Trophoblast cell (in vitro differentiated cells and primary cell): ENCODE data around the gene CARM1.

Experiments
- DNase-seq, 2 donors: peaks; one replicate each; pipeline ENCODE4 v3.0.0-alpha.2; 2016
- H2AFZ ChIP-seq: 2 replicates; pipeline ENCODE4 v1.6.1; 2013; ENCODE audit warnings: low read length, moderate library complexity, mild to moderate bottlenecking; ENCODE audit not compliant: insufficient read depth, poor library complexity
- H2AK5ac ChIP-seq: 2 replicates; pipeline ENCODE4 v1.6.1; 2013; ENCODE audit warnings: mild to moderate bottlenecking, low read length
- H2BK120ac ChIP-seq: 2 replicates; pipeline ENCODE4 v1.6.1; 2013; ENCODE audit warnings: low read length, mild to moderate bottlenecking, moderate library complexity; ENCODE audit not compliant: insufficient read depth, poor library complexity
- H2BK12ac ChIP-seq: 2 replicates; pipeline ENCODE4 v1.6.1; 2013; ENCODE audit warnings: mild to moderate bottlenecking, low read length, moderate library complexity
- H2BK5ac ChIP-seq: 2 replicates; pipeline ENCODE4 v1.6.1; 2013; ENCODE audit warnings: low read length, low read depth, moderate library complexity, mild to moderate bottlenecking; ENCODE audit not compliant: poor library complexity
- H3K14ac ChIP-seq: 2 replicates; pipeline ENCODE4 v1.6.1; 2013; ENCODE audit warnings: mild to moderate bottlenecking, low read length
- H3K18ac ChIP-seq: 2 replicates; pipeline ENCODE4 v1.6.1; 2013; ENCODE audit warnings: mild to moderate bottlenecking, low read length
- H3K23ac ChIP-seq: 2 replicates; pipeline ENCODE4 v1.6.1; 2013; ENCODE audit warnings: low read length
- H3K27ac ChIP-seq: 2 replicates; pipeline ENCODE4 v1.5.1; 2013; ENCODE audit warnings: low read depth, mild to moderate bottlenecking, inconsistent platforms, low read length, moderate library complexity
- H3K27me3 ChIP-seq: 2 replicates; pipeline ENCODE4 v1.6.1; 2013; ENCODE audit warnings: inconsistent platforms, mild to moderate bottlenecking, low read length, moderate library complexity; ENCODE audit not compliant: insufficient read depth
- H3K36me3 ChIP-seq, 2 experiments: 1 replicate in 1 of 2; 2 replicates in 1 of 2; pipeline ENCODE4 v1.6.1; 2013; ENCODE audit warnings: low read length in 2 of 2, mild to moderate bottlenecking in 2 of 2, moderate library complexity in 1 of 2; ENCODE audit not compliant: insufficient read depth in 2 of 2, control insufficient read depth in 1 of 2
- H3K4ac ChIP-seq: 2 replicates; pipeline ENCODE4 v1.6.1; 2013; ENCODE audit warnings: low read depth, mild to moderate bottlenecking, low read length, moderate library complexity
- H3K4me1 ChIP-seq, 2 experiments: 1 replicate in 1 of 2; 2 replicates in 1 of 2; pipeline ENCODE4 v1.6.1; 2013; ENCODE audit warnings: low read length in 2 of 2, mild to moderate bottlenecking in 2 of 2, moderate library complexity in 1 of 2; ENCODE audit not compliant: insufficient read depth in 2 of 2, control insufficient read depth in 1 of 2
- H3K4me2 ChIP-seq: 2 replicates; pipeline ENCODE4 v1.6.1; 2013; ENCODE audit warnings: inconsistent platforms, mild to moderate bottlenecking, low read length, moderate library complexity
- H3K4me3 ChIP-seq: 2 replicates; pipeline ENCODE4 v1.5.1; 2013; ENCODE audit warnings: mild to moderate bottlenecking, low read depth, low read length, inconsistent platforms
- H3K79me1 ChIP-seq: one replicate; pipeline ENCODE4 v1.6.1; 2013; ENCODE audit warnings: low read length
- H3K79me2 ChIP-seq: 2 replicates; pipeline ENCODE4 v1.6.1; 2013; ENCODE audit warnings: low read length, mild to moderate bottlenecking; ENCODE audit not compliant: control insufficient read depth, insufficient read depth, poor library complexity
- H3K9ac ChIP-seq: 2 replicates; pipeline ENCODE4 v1.6.1; 2013; ENCODE audit warnings: mild to moderate bottlenecking, low read length
- H3K9me3 ChIP-seq: 2 replicates; pipeline ENCODE4 v1.6.1; 2013; ENCODE audit warnings: low read depth, mild to moderate bottlenecking, control low read depth, inconsistent platforms, low read length; ENCODE audit not compliant: insufficient read depth
- H4K12ac ChIP-seq: 2 replicates; pipeline ENCODE4 v1.6.1; 2013; ENCODE audit warnings: low read depth, mild to moderate bottlenecking, low read length, moderate library complexity
- H4K8ac ChIP-seq: 2 replicates; pipeline ENCODE4 v1.6.1; 2013; ENCODE audit warnings: low read depth, mild to moderate bottlenecking, low read length, moderate library complexity
- H4K91ac ChIP-seq: one replicate; pipeline ENCODE4 v1.6.1; 2013; ENCODE audit warnings: low read depth, mild to moderate bottlenecking, low read length, moderate library complexity
- WGBS: extraction: QIAGEN DNeasy Blood & Tissue Kit; methylation state at CpG from one replicate; pipeline ENCODE4 v1.1.7; 2013; ENCODE audit warnings: missing lambda C conversion rate; ENCODE audit not compliant: insufficient read length, insufficient coverage; ENCODE audit errors: extremely low coverage; 5-methylcytosine and 5-hydroxymethylcytosine counted together

The CARM1 gene

GRCh38 chr19:10828981-10829821, 42.2 kb upstream of the CARM1 start:
- Histone ChIP-seq H3K9me3 (peaks cover 3% of the 10 kb centered on the region), H3K79me2 (no peaks in the 10 kb centered on the region), H3K4ac (no peak overlapping the region), H2BK12ac (no peak overlapping the region), H3K36me3 (peaks cover 77 to 78% of the 10 kb centered on the region in 2 experiments), H2BK5ac (no peak overlapping the region), H3K79me1 (no peaks in the 10 kb centered on the region), H3K4me3 (no peak overlapping the region), H3K27ac (no peak overlapping the region), H2AK5ac (no peak overlapping the region), H3K14ac (no peak overlapping the region), H3K4me2 (no peak overlapping the region), H3K9ac (no peak overlapping the region), H3K27me3 (no peaks in the 10 kb centered on the region), H4K12ac (no peak overlapping the region), H4K8ac (no peak overlapping the region), H4K91ac (no peak overlapping the region), H3K23ac (no peak overlapping the region), H2AFZ (no peak overlapping the region), H2BK120ac (no peak overlapping the region), H3K4me1 (no peaks in the 10 kb centered on the region), H3K18ac (no peak overlapping the region)
- no peak for DNase-seq
- no CpG with 5 or more reads among the region's 26 CpGs for WGBS

DNA sequence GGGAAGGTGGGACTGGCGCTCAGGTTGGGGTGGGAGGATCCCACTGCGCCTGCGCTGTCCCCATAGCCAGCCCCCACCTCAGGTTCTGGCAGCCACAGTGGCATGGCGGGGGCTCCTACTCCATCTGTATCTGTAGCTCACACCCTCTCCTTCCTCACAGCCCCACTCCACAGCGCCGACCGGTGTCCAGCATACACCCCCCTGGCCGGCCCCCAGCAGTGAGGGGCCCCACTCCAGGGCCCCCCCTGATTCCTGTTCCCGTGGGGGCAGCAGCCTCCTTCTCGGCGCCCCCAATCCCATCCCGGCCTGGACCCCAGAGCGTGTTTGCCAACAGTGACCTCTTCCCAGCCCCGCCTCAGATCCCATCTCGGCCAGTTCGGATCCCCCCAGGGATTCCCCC, 41.4 kb upstream of the CARM1 start:
- Histone ChIP-seq H2BK12ac (no peak overlapping the region), H3K9me3 (peaks cover 3% of the 10 kb centered on the region), H3K4me1 (no peaks in the 10 kb centered on the region), H3K9ac (no peak overlapping the region), H3K4ac (no peak overlapping the region), H3K18ac (no peak overlapping the region), H3K79me1 (no peaks in the 10 kb centered on the region), H3K4me3 (no peak overlapping the region), H3K27ac (no peak overlapping the region), H2AFZ (no peak overlapping the region), H2AK5ac (no peak overlapping the region), H3K27me3 (no peaks in the 10 kb centered on the region), H4K12ac (no peak overlapping the region), H2BK5ac (no peak overlapping the region), H4K8ac (no peak overlapping the region), H3K36me3 (peaks cover 70 to 76% of the 10 kb centered on the region in 2 experiments), H3K23ac (no peak overlapping the region), H4K91ac (no peak overlapping the region), H3K4me2 (no peak overlapping the region), H3K14ac (no peak overlapping the region), H3K79me2 (no peaks in the 10 kb centered on the region), H2BK120ac (no peak overlapping the region)
- no peak for DNase-seq
- no CpG with 5 or more reads among the region's 16 CpGs for WGBS

DNA sequence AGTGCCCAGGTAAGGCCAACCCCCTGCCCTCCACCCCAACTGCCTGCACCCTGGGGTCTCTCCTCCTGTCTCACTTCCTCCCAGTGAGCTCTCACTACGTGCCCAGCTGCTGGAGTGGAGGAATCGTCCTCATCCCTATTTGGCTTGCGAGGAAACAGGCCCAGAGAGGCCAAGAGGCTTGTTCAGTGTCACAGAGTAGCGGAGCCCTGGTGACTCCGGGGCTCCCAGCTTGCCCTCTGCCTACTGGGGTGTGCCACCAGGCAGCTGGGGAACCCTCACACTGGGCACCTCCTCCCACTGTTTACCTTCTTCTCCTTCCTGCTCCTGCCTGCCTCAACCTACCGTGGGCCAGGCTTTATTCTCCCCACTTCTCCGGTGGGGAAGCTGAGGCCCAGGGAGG, 41.0 kb upstream of the CARM1 start:
- no peak overlapping the region for H4K8ac ChIP-seq
- no peak overlapping the region for H2AFZ ChIP-seq
- no peak overlapping the region for H3K9ac ChIP-seq
- no peak overlapping the region for H3K4me2 ChIP-seq
- H3K79me2 ChIP-seq = no peaks in the 10 kb centered on the region
- H3K4me1 ChIP-seq = peaks cover 3 to 4% of the 10 kb centered on the region in 2 experiments
- DNase-seq = no peak
- no peak overlapping the region for H3K14ac ChIP-seq
- no peak overlapping the region for H2BK12ac ChIP-seq
- WGBS = no CpG with 5 or more reads among the region's 7 CpGs
- H4K12ac ChIP-seq = no peak overlapping the region
- H2BK120ac ChIP-seq = no peak overlapping the region
- no peak overlapping the region for H2AK5ac ChIP-seq
- no peak overlapping the region for H3K4me3 ChIP-seq
- H3K4ac ChIP-seq = no peak overlapping the region
- H4K91ac ChIP-seq = no peak overlapping the region
- no peaks in the 10 kb centered on the region for H3K79me1 ChIP-seq
- no peak overlapping the region for H3K18ac ChIP-seq
- no peak overlapping the region for H2BK5ac ChIP-seq
- peaks cover 5% of the 10 kb centered on the region for H3K9me3 ChIP-seq
- peaks cover 71 to 75% of the 10 kb centered on the region in 2 experiments for H3K36me3 ChIP-seq
- H3K27me3 ChIP-seq = no peaks in the 10 kb centered on the region
- no peak overlapping the region for H3K27ac ChIP-seq
- no peak overlapping the region for H3K23ac ChIP-seq

DNA sequence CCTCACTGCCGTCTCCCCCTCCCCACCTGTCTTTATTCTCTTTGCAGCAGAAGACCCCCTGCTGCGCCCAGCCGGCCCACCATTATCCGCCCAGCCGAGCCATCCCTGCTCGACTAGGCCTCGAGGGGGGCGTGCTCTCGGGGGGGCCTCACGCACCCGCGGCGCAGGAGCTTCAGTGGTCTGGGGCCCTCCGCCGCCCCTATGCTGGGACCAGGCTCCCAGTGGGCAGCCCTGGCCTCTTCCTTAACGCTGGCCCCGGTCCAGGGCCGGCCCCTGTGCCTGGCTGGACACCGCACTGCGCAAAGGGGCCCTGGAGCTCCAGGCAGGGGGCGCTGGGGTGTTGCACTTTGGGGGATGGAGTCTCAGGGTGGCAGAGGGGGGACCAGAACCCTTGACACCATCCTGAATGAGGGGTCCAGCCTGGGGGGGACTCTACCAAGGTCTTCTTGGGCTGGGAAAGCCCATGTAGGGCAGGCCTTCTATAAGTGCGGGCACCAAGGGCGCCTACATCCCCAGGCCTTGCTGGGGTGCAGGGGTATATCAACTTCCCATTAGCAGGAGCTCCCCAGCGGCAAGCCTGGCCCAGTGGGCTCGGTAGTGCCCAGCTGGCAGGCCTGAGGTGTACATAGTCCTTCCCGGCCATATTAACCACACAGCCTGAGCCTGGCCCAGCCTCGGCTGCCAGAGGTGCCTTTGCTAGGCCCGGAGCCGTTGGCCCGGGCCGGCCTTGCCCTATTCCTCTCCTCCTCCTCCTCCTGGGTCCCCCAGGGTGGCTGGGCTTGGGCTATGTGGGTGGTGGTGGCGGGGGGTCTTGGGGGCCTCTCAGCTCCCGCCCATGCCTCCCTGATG, 40.2 kb upstream of the CARM1 start:
- peaks cover 6% of the 10 kb centered on the region for H3K9me3 ChIP-seq
- no peak overlapping the region for H3K4ac ChIP-seq
- no peak overlapping the region for H2AFZ ChIP-seq
- no peak overlapping the region for H3K9ac ChIP-seq
- H2BK12ac ChIP-seq = no peak overlapping the region
- no peak overlapping the region for H3K14ac ChIP-seq
- no peak overlapping the region for H2AK5ac ChIP-seq
- H3K79me1 ChIP-seq = peaks cover 5% of the 10 kb centered on the region
- H3K4me1 ChIP-seq = peaks cover 3 to 4% of the 10 kb centered on the region in 2 experiments
- no CpG with 5 or more reads among the region's 33 CpGs for WGBS
- no peaks in the 10 kb centered on the region for H3K27me3 ChIP-seq
- no peak overlapping the region for H3K4me3 ChIP-seq
- peaks cover 3% of the 10 kb centered on the region for H3K79me2 ChIP-seq
- no peak overlapping the region for H4K8ac ChIP-seq
- H4K91ac ChIP-seq = no peak overlapping the region
- H3K4me2 ChIP-seq = no peak overlapping the region
- H2BK120ac ChIP-seq = no peak overlapping the region
- no peak for DNase-seq
- no peak overlapping the region for H3K18ac ChIP-seq
- no peak overlapping the region for H4K12ac ChIP-seq
- no peak overlapping the region for H2BK5ac ChIP-seq
- H3K23ac ChIP-seq = no peak overlapping the region
- H3K27ac ChIP-seq = no peak overlapping the region
- H3K36me3 ChIP-seq = peaks cover 64 to 68% of the 10 kb centered on the region in 2 experiments
